Stimulated activated CD8-positive, alpha-beta memory T cell treated with anti-CD3 and anti-CD28 coated beads, Interleukin-4, amount 100 ng/mL, for 1 hour (primary cell): Measurements from ENCODE around the gene ACTR10.

Experiments used
- DNase-seq, 2 donors: peaks; one replicate each; pipeline ENCODE4 v3.0.0-alpha.2; 2020; ENCODE audit warnings: low read depth in 2 of 2, low spot score in 1 of 2

Gene ACTR10

GRCh38 chr14:58278177-58278576, 78.2 kb downstream of the ACTR10 start:
- no peak for DNase-seq

GRCh38 chr14:58280954-58281787, 81.2 kb downstream of the ACTR10 start:
- no peak for DNase-seq

GRCh38 chr14:58281969-58282368, 82.0 kb downstream of the ACTR10 start:
- no peak for DNase-seq

GRCh38 chr14:58282925-58283593, 83.1 kb downstream of the ACTR10 start:
- DNase-seq, result no peak

DNA sequence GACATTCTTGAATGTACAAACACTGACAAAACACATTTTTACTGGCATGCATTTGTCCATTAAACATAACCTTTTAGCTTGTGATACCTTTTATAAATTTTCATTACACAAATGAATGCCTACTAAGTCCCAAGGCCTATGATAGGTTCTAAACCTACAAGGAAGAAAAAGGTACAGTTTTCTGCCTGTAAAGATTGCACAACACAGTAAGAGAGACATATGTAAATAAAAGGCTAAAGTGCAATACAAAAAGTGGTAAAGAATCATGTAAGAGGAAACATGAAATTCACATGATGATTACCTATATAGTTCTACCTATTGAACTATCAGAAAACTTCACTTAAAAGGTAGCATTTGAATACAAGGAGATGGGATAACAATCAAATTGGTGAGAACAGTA, 83.8 kb downstream of the ACTR10 start:
- no peak for DNase-seq

- DNase-seq, result no peak
Observed at GRCh38 chr14:58285132-58285531, 85.2 kb downstream of the ACTR10 start.
